Measurements from ENCODE around the gene NUP214.

NUP214 gene

GRCh38 chr9:131271506-131271931 is 146.1 kb downstream of the NUP214 start:
- DNase-seq (ENCODE audit: extremely low read depth, low read depth): no peak
- TF ChIP-seq CTCF (IDR thresholded peaks at IDR 0.05; ENCODE audit: low read depth, low read length): no peak

- no peak for TF ChIP-seq CTCF (IDR thresholded peaks at IDR 0.05; ENCODE audit: low read depth, low read length)
- DNase-seq (ENCODE audit: extremely low read depth, low read depth): no peak
These were observed 146.8 kb downstream of the NUP214 start for GRCh38 chr9:131272212-131272611.

GRCh38 chr9:131273146-131273855 is 147.9 kb downstream of the NUP214 start:
- no peak for DNase-seq (ENCODE audit: extremely low read depth, low read depth)
- no peak for TF ChIP-seq CTCF (IDR thresholded peaks at IDR 0.05; ENCODE audit: low read depth, low read length)

GRCh38 chr9:131273856-131274673 is 148.7 kb downstream of the NUP214 start:
- no peak for DNase-seq (ENCODE audit: extremely low read depth, low read depth)
- no peak for TF ChIP-seq CTCF (IDR thresholded peaks at IDR 0.05; ENCODE audit: low read depth, low read length)

- DNase-seq (ENCODE audit: extremely low read depth, low read depth): no peak
- TF ChIP-seq CTCF (IDR thresholded peaks at IDR 0.05; ENCODE audit: low read depth, low read length): no peak
These were observed 149.4 kb downstream of the NUP214 start for GRCh38 chr9:131274674-131275331.

GRCh38 chr9:131275332-131276093 is 150.1 kb downstream of the NUP214 start:
- TF ChIP-seq CTCF (IDR thresholded peaks at IDR 0.05; ENCODE audit: low read depth, low read length): no peak
- DNase-seq (ENCODE audit: extremely low read depth, low read depth): no peak
